Panc1 (cell line): Measurements from ENCODE around the gene AP4M1. TPM values are rescaled to one million over a fixed set of nuclear protein-coding genes. Genes with fewer than 3 reads are reported as not detected.

ENCODE experiments used
- ATAC-seq: fragments of 200-7000 bp; cut with Tn5 transposase; 2 replicates; pipeline ENCODE4 v1.9.1; 2020; ENCODE audit warnings: mild to moderate bottlenecking, moderate library complexity
- BruUV-seq: library from RNA; stranded (reverse); fragments of 400-500 nt; replicated peaks from 2 replicates; lab custom pipeline; 2021; lab: Mats Ljungman, UMichigan
- CTCF ChIA-PET: fragments of 300-600 bp; sonication (Branson Sonifier 250); formaldehyde crosslinking; loops from one replicate; lab custom pipeline; 2022; ENCODE audit warnings: antibody characterized with exemption; lab: Charles Lee
- POLR2A ChIA-PET: fragments of 300-600 bp; sonication (Branson Sonifier 250); formaldehyde crosslinking; loops from one replicate; lab custom pipeline; 2022; ENCODE audit warnings: antibody characterized with exemption; lab: Charles Lee
- DNase-seq: peaks from one replicate; pipeline ENCODE4 v3.0.0-alpha.2; 2010; ENCODE audit warnings: low read depth, low spot score
- H3K27ac ChIP-seq: 2 replicates; pipeline ENCODE4 v1.5.1; 2011; ENCODE audit warnings: mild to moderate bottlenecking, low read length, inconsistent platforms
- H3K27me3 ChIP-seq: fragments of 200-500 bp; sonication (Bioruptor generic); 2 replicates; pipeline ENCODE4 v1.6.0; 2014; ENCODE audit warnings: low read length, inconsistent platforms; ENCODE audit not compliant: control insufficient read depth, insufficient read depth
- H3K36me3 ChIP-seq: fragments of 200-500 bp; sonication (Bioruptor generic); 2 replicates; pipeline ENCODE4 v1.5.1; 2014; ENCODE audit warnings: inconsistent platforms, mild to moderate bottlenecking, low read length, moderate library complexity; ENCODE audit not compliant: control insufficient read depth, insufficient read depth
- H3K4me1 ChIP-seq: 2 replicates; pipeline ENCODE4 v1.5.1; 2011; ENCODE audit warnings: inconsistent platforms, mild to moderate bottlenecking, low read length, moderate library complexity; ENCODE audit not compliant: control insufficient read depth, insufficient read depth
- H3K4me3 ChIP-seq, 2 experiments: 2 replicates each; pipeline ENCODE4 v1.5.1; 2011 to 2012; ENCODE audit warnings: low read depth in 2 of 2, low read length in 2 of 2, mild to moderate bottlenecking in 2 of 2, inconsistent platforms in 1 of 2, moderate library complexity in 1 of 2
- H3K9me3 ChIP-seq: fragments of 200-500 bp; sonication (Bioruptor generic); 2 replicates; pipeline ENCODE4 v1.5.1; 2014; ENCODE audit warnings: low read depth, mild to moderate bottlenecking, inconsistent platforms, low read length, moderate library complexity; ENCODE audit not compliant: control insufficient read depth, insufficient read depth
- POLR2AphosphoS5 ChIP-seq: IDR thresholded peaks from 2 replicates; pipeline ENCODE4 v1.6.1; 2012; ENCODE audit warnings: mild to moderate bottlenecking, low read depth, low read length, moderate library complexity
- SIN3A ChIP-seq: IDR thresholded peaks from 2 replicates; pipeline ENCODE4 v1.6.1; 2012; ENCODE audit warnings: low read depth, mild to moderate bottlenecking, low read length, moderate library complexity, borderline replicate concordance; ENCODE audit not compliant: insufficient read depth
- TCF7L2 ChIP-seq: IDR thresholded peaks from 2 replicates; pipeline ENCODE4 v1.6.1; 2011; ENCODE audit warnings: mild to moderate bottlenecking, low read depth, low read length, inconsistent platforms
- in situ Hi-C: cut with HindIII; loops from 2 replicates; pipeline ENCODE4 v1.10.0; 2016; ENCODE audit warnings: low sequenced_read_pairs, low pct_unique_long_range_greater_than_20kb
- intact Hi-C: fragments of 100-400 bp; cut with micrococcal nuclease; formaldehyde crosslinking; loops from one replicate; pipeline ENCODE4 v1.10.0; 2022; ENCODE audit not compliant: unreplicated experiment
- total RNA-seq: library from RNA; stranded (reverse); gene quantifications from one replicate; pipeline ENCODE4 v1.2.1, GENCODE V29; 2021; ENCODE audit not compliant: unreplicated experiment
- TF ChIP-seq, protein P1 (sequence below), 2 experiments: IDR thresholded peaks; 2 replicates each; pipeline ENCODE4 v1.6.1; 2011 to 2012; ENCODE audit warnings: low read depth in 2 of 2, control low read depth in 1 of 2, low read length in 1 of 2, mild to moderate bottlenecking in 1 of 2, moderate library complexity in 1 of 2; ENCODE audit not compliant: insufficient read depth in 1 of 2
- TF ChIP-seq, protein P2 (sequence below): fragments of 450-650 bp; IDR thresholded peaks from 2 replicates; pipeline ENCODE4 v1.5.1; 2017; ENCODE audit warnings: mild to moderate bottlenecking

The AP4M1 gene
- total RNA-seq, 1 experiment from 2014 or later = 42.6 TPM

DNA sequence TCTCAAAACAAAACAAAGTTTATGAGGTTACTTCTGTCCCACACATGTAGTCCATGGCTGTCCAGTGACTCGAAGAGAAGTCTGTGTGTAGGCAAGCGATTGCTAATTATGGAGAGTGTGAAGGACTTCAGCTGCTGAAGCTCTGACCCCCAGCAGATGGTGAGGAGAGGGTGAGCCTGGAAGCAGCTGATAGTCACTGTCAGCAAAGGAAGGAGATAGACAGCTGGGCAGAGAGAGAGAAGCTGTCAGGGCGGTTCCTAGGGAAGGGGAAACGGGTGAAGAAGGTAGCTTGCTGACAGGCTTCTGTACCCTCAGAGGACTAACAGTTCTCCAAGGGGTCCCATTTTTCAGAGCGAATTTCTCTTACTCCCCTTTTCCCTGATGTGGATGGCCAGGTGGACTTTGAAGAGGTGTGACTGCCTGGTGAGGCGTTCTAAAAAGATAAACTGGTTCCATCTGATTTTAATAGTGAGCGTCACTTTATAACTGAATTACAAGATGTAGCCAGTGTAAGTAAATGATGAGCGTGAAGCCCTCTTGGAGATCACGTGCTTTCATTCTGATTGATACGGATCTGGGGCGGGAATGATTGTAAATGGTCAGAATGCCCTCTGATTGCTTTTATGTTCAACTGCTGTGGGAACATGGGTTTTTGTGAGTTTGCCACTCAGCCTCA lies 39.8 kb upstream of the AP4M1 start:
- in situ Hi-C loops = no loop called here
- no TSS peak for BruUV-seq
- Histone ChIP-seq H3K27me3 (no peaks in the 10 kb centered on the region), H3K36me3 (no peaks in the 10 kb centered on the region), H3K27ac (no peak overlapping the region), H3K4me3 (no peak overlapping the region), H3K9me3 (no peaks in the 10 kb centered on the region), H3K4me1 (no peaks in the 10 kb centered on the region; the same call in 1 of the 2 replicates)
- TF ChIP-seq POLR2AphosphoS5 (no peak), TCF7L2 (no peak), SIN3A (no peak)
- TF ChIP-seq, protein P1, sequence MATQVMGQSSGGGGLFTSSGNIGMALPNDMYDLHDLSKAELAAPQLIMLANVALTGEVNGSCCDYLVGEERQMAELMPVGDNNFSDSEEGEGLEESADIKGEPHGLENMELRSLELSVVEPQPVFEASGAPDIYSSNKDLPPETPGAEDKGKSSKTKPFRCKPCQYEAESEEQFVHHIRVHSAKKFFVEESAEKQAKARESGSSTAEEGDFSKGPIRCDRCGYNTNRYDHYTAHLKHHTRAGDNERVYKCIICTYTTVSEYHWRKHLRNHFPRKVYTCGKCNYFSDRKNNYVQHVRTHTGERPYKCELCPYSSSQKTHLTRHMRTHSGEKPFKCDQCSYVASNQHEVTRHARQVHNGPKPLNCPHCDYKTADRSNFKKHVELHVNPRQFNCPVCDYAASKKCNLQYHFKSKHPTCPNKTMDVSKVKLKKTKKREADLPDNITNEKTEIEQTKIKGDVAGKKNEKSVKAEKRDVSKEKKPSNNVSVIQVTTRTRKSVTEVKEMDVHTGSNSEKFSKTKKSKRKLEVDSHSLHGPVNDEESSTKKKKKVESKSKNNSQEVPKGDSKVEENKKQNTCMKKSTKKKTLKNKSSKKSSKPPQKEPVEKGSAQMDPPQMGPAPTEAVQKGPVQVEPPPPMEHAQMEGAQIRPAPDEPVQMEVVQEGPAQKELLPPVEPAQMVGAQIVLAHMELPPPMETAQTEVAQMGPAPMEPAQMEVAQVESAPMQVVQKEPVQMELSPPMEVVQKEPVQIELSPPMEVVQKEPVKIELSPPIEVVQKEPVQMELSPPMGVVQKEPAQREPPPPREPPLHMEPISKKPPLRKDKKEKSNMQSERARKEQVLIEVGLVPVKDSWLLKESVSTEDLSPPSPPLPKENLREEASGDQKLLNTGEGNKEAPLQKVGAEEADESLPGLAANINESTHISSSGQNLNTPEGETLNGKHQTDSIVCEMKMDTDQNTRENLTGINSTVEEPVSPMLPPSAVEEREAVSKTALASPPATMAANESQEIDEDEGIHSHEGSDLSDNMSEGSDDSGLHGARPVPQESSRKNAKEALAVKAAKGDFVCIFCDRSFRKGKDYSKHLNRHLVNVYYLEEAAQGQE (IDR thresholded peaks at IDR 0.05; ENCODE audit: insufficient read depth in 1 of 2, low read depth in 2 of 2, low read length in 1 of 2) = no peak
- TF ChIP-seq, protein P2, sequence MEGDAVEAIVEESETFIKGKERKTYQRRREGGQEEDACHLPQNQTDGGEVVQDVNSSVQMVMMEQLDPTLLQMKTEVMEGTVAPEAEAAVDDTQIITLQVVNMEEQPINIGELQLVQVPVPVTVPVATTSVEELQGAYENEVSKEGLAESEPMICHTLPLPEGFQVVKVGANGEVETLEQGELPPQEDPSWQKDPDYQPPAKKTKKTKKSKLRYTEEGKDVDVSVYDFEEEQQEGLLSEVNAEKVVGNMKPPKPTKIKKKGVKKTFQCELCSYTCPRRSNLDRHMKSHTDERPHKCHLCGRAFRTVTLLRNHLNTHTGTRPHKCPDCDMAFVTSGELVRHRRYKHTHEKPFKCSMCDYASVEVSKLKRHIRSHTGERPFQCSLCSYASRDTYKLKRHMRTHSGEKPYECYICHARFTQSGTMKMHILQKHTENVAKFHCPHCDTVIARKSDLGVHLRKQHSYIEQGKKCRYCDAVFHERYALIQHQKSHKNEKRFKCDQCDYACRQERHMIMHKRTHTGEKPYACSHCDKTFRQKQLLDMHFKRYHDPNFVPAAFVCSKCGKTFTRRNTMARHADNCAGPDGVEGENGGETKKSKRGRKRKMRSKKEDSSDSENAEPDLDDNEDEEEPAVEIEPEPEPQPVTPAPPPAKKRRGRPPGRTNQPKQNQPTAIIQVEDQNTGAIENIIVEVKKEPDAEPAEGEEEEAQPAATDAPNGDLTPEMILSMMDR = no peak
- CTCF ChIA-PET = no interaction called here
- ATAC-seq = no peak
- POLR2A ChIA-PET = interaction anchor here (0.6 kb wide), 1 partner anchor 308 kb away, joined by 6 read pairs; no protein-coding TSS in a partner anchor
- DNase-seq = no peak
- intact Hi-C loops = no loop called here

DNA sequence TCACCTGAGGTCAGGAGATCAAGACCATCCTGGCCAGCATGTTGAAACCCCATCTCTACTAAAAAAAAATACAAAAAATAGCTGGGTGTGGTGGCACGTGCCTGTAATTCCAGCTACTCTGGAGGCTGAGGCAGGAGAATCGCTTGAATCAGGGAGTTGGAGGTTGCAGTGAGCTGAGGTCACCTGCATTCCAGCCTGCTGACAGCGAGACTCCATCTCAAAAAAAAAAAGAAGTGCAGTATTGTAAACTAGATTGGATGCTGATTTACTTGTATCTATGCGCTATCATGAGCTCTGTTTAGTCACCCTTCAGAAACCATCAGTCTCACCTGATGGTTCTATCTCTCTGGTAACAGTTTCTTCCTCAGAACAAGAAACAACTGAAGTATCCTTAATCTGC lies 38.1 kb upstream of the AP4M1 start:
- no TSS peak for BruUV-seq
- Histone ChIP-seq H3K27ac (no peak overlapping the region), H3K27me3 (no peaks in the 10 kb centered on the region), H3K4me3 (no peak overlapping the region), H3K9me3 (no peaks in the 10 kb centered on the region), H3K36me3 (no peaks in the 10 kb centered on the region), H3K4me1 (no peaks in the 10 kb centered on the region; the same call in 1 of the 2 replicates)
- intact Hi-C loops (no loop called here), in situ Hi-C loops (no loop called here)
- ATAC-seq (no peak), DNase-seq (no peak)
- ChIA-PET POLR2A (interaction anchor here (0.8 kb wide), 1 partner anchor 13 kb away, joined by 3 read pairs; no protein-coding TSS in a partner anchor), CTCF (interaction anchor here (0.6 kb wide), 2 partner anchors 69 to 70 kb away, joined by 3 to 9 read pairs; no protein-coding TSS in a partner anchor)
- TF ChIP-seq, protein P1 (IDR thresholded peaks at IDR 0.05; ENCODE audit: insufficient read depth in 1 of 2, low read depth in 2 of 2, low read length in 1 of 2) = no peak
- TF ChIP-seq, protein P2 = no peak
- TF ChIP-seq POLR2AphosphoS5 (no peak), TCF7L2 (no peak), SIN3A (no peak)
